ENCODE results near the gene LRBA.
A peak's percentile ranks its signal among the peaks of the same experiment; 100 is the strongest.
"Not testable (repeated sequence)": the region's sequence is repeated elsewhere in the genome, so short reads cannot be mapped to it uniquely, and the experiment has no call there.

Gene LRBA

DNA sequence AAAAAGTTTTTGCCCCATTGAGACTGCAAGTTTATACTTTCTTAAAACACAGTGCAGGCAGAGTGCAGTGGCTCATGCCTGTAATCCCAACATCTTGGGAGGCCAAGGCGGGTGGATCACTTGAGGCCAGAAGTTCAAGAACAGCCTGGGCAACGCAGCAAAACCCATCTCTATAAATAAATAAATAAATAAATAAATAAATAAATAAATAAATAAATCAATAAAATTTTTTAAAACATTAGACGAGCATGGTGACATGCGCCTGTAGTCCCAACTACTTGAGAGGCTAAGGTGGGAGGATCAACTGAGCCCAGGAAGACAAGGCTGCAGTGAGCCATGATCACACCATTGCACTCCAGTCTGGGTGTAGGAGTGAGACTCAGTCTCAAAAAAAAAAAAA is 213.3 kb downstream of the LRBA start:
- DNase-seq (ENCODE audit: low spot score), result no peak

GRCh38 chr4:150799207-150799606 is 215.9 kb downstream of the LRBA start:
- no peak for DNase-seq (ENCODE audit: low spot score)

- no peak for DNase-seq (ENCODE audit: low spot score)
Measured at GRCh38 chr4:150794706-150795105, 220.4 kb downstream of the LRBA start.

GRCh38 chr4:150789864-150790263 is 225.2 kb downstream of the LRBA start:
- no peak for DNase-seq (ENCODE audit: low spot score)

DNA sequence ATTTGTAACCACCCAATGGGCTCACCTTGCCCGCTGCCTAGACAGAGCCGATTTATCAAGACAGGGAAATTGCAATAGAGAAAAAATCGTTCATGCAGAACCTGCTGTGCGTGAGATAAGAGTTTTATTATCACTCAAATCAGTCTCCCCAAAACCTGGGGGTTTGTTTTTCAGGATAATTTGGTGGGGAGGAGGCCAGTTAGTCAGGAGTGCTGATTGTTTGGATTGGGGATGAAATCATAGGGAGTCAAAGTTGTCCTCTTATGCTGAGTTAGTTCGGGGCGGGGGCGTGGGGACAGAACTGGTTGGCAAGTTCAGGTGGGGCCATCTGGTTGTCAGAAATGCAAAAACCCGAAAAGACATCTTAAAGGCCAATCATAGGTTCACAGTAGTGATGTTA is 230.1 kb downstream of the LRBA start:
- no peak for DNase-seq (ENCODE audit: low spot score)

DNA sequence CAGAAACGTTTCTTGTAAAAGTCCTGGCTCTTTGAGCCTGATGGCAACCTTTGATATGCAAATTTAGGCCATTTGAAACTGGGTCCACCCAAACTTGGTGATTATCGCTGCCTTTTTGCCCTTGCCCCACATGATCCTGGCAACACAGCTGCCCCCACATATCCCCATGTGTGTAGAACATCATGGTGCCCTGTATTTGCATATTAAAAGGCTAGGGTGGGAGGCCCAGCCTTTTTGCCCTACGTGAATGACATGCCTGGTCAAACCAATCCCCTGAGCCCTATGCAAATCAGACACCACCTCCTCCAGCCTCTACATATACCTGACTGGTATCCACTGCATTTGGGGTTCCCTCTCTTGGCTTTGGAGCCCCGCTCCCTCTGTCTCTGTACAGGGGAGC is 230.8 kb downstream of the LRBA start:
- DNase-seq (ENCODE audit: low spot score), result no peak

GRCh38 chr4:150782921-150783320 is 232.2 kb downstream of the LRBA start:
- no peak for DNase-seq (ENCODE audit: low spot score)

DNA sequence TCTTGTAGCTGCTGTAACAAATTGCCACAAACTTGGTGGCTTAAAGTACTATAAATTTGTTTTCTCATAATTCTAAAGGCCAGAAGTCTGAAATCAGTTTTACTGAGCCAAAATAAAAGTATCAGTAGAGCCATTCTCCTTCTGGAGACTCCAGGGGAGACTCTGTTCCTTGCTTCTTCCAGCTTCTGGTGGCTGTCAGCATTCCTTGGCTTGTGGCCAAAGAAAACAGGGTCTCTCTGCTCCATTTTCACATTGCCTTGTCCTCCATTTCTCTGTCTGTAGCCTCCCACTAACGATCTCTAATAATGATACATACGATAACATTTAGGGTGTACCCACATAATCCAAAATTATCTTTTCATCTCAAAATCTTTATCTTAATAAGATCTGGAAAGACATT is 232.8 kb downstream of the LRBA start:
- DNase-seq (ENCODE audit: low spot score), result no peak

GRCh38 chr4:150781191-150781590 is 233.9 kb downstream of the LRBA start:
- DNase-seq (ENCODE audit: low spot score), result no peak

GRCh38 chr4:150779707-150780106 is 235.4 kb downstream of the LRBA start:
- DNase-seq (ENCODE audit: low spot score), result no peak

DNA sequence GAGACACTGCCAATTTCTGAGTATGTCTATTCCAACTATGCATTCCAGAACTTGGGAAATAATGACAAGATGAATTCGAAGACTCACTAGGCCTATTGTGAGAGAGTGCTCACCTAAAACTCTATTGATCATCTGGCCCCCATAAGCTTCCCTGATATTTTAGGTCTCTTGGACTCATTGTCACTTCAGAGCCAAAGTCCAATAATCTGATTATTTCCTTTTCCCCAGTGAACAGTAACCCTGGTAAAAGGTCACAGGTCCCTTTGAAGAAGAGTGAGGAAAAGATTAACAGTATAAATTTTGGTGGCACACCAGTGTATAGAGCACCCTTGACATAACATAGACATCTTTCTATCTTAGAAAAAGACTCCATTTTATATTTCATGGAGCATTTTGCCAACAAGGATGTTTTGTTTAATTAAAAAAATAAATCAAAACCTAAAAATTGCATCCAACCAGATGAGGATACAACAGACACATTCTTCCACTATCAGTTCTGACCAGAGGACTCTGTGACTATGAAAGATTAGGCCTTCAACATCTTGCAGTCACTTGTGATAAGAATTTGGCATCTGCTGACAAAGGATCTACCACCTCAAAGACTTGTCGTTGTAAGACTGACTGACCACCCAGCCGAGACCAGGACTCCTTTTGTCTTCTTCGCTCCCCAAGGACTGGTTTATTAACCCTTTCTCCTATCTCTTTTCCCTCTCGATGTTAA is 241.2 kb downstream of the LRBA start:
- DNase-seq (ENCODE audit: low spot score), result no peak

- DNase-seq (ENCODE audit: low spot score), result no peak
Measured at GRCh38 chr4:150773032-150773431, 242.1 kb downstream of the LRBA start.

DNA sequence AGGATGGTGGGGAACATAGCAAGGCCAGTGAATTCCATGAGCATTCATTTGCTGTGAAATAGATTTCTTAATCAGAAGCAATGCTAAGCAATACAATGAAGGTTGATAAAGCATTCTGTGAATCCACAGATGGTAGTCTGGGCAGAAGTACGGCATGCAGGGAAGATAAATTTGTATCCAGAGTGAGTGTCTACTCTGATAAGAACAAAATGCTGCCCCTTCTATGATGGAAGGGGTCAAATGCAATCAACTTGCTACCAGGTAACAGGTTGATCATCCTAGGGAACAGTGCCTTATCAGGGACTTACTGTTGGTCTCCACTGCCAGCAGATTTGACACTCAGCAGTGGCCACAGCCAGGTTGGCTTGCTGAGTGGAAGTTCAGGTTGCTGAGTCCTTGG is 243.7 kb downstream of the LRBA start:
- DNase-seq (ENCODE audit: low spot score), result no peak

- DNase-seq (ENCODE audit: low spot score), result no peak
Measured at GRCh38 chr4:150769845-150770244, 245.2 kb downstream of the LRBA start.

DNA sequence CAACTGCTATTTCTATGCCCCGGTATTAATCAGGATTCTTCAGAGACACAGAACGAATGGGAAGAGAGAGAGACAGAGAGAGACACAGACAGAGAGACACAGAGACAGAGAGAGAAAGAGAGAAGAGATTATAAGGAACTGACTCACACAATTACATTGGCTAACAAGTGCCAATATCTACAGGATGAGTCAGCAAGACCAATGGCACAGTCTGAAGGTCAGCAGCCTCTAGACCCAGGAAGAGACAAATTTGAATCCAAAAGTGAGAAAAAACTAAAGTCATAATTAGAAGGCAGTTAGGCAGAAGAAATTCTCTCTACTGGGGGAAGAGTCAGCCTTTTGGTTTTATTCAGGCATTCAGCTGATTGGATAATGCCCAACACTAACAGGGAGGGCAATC is 245.8 kb downstream of the LRBA start:
- DNase-seq (ENCODE audit: low spot score), result peak; percentile 54

GRCh38 chr4:150768497-150768896 is 246.6 kb downstream of the LRBA start:
- DNase-seq (ENCODE audit: low spot score), result no peak

DNA sequence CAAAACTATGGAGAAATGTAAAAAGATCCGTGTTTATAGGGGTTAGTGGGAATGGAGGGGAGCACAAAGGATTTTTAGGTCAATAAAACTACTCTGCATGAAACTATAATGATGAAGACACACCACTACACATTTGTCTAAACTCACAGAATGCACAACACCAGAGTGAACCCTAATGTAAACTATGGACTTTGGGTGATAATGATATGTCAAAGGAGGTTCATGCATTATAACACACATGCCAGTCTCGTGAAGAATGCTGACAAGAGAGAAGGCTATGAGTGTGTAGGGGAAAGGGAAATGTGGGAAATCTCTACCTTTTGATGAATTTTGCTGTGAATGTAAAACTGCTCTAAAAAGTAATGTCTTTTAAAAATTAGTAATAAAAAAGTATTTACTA is 249.9 kb downstream of the LRBA start:
- DNase-seq (ENCODE audit: low spot score), result no peak

GRCh38 chr4:150751648-150752047 is 263.4 kb downstream of the LRBA start:
- DNase-seq (ENCODE audit: low spot score), result no peak

GRCh38 chr4:150750824-150751223 is 264.3 kb downstream of the LRBA start:
- DNase-seq (ENCODE audit: low spot score), result no peak

- no peak for DNase-seq (ENCODE audit: low spot score)
Measured at GRCh38 chr4:150746156-150746555, 268.9 kb downstream of the LRBA start.

- no peak for DNase-seq (ENCODE audit: low spot score)
Measured at GRCh38 chr4:150744570-150744969, 270.5 kb downstream of the LRBA start.

DNA sequence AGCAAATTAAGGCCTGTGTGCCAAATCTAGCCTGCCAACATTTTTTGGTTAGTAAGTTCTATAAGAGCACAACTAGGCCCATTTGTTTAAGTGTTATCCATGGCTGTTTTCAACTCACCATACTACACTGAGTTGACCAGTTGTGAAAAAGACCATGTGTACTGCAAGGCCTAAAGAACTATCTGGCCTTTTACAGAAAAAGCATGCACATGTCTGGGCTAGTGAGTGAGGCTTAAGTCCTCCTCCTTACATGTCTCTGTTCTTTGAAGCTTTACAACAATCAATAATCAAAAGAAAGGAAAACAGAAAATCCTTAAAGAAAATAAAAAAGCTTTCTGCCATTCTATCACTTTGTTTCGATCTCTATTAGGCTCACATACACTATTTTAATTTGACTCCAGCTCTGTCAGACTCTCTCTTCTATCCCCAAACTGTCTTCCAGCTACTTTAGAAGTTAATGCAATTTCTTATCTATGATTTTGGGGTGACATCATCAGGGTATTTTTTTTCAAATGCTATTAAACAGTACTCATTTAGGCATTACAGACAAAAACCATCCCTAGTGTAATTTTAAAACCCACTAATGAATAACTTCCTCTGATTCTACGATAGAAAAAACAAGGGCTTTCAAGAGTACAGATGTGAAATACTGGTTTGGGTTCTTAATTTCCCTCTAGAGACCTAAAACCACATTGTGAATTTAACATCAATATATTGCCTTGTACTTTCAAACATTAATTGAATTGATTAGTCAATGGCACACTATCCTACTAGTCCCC is 271.3 kb downstream of the LRBA start:
- no peak for DNase-seq (ENCODE audit: low spot score)

GRCh38 chr4:150742930-150743329 is 272.2 kb downstream of the LRBA start:
- DNase-seq (ENCODE audit: low spot score), result not testable (repeated sequence)

GRCh38 chr4:150739591-150739990 is 275.5 kb downstream of the LRBA start:
- DNase-seq (ENCODE audit: low spot score), result no peak
